Heart left ventricle (tissue), 16 donors: ENCODE measurements around the gene TMIE. TPM values are rescaled to one million over a fixed set of nuclear protein-coding genes. Genes with fewer than 3 reads are reported as not detected.
A peak's percentile ranks its signal among the peaks of the same experiment; 100 is the strongest.

ENCODE experiments used
- ATAC-seq, 4 donors: fragments of 200-7000 bp; cut with Tn5 transposase; one replicate each; pipeline ENCODE4 v1.9.1; 2020 to 2022; ENCODE audit warnings: moderate library complexity in 4 of 4, mild to moderate bottlenecking in 3 of 4, moderate number of reproducible peaks in 1 of 4
- DNase-seq, 5 donors: peaks; one replicate each; pipeline ENCODE4 v3.0.0-alpha.2; 2020
- H3K27ac ChIP-seq, 12 donors: fragments of 200-600 bp; sonication (generic) in 4 of 12; one replicate each; pipeline versions ENCODE4 v1.5.0 to v1.8.0; 2016 to 2022; ENCODE audit warnings: mild to moderate bottlenecking in 2 of 12
- H3K27me3 ChIP-seq, 9 donors: fragments of 200-600 bp; sonication (generic) in 2 of 9; one replicate each; pipeline versions ENCODE4 v1.5.1 to v1.8.0; 2016 to 2022; ENCODE audit warnings: mild to moderate bottlenecking in 3 of 9
- H3K36me3 ChIP-seq, 9 donors: fragments of 200-600 bp; sonication (generic) in 2 of 9; one replicate each; pipeline versions ENCODE4 v1.5.0 to v1.8.0; 2018 to 2022; ENCODE audit warnings: mild to moderate bottlenecking in 2 of 9
- H3K4me1 ChIP-seq, 12 donors: fragments of 200-600 bp; sonication (generic) in 4 of 12; one replicate each; pipeline versions ENCODE4 v1.5.0 to v1.8.0; 2016 to 2022; ENCODE audit warnings: mild to moderate bottlenecking in 3 of 12
- H3K4me3 ChIP-seq, 12 donors: fragments of 200-600 bp; sonication (generic) in 4 of 12; one replicate each; pipeline versions ENCODE4 v1.5.0 to v1.8.0; 2017 to 2022; ENCODE audit warnings: mild to moderate bottlenecking in 9 of 12, moderate library complexity in 4 of 12
- H3K9me3 ChIP-seq, 12 donors: fragments of 200-600 bp; sonication (generic) in 4 of 12; one replicate each; pipeline versions ENCODE4 v1.5.0 to v1.8.0; 2016 to 2022; ENCODE audit warnings: mild to moderate bottlenecking in 1 of 12
- POLR2A ChIP-seq, 2 donors: fragments of 450-650 bp; IDR thresholded peaks; one replicate each; pipeline ENCODE4 v1.6.1; 2017; ENCODE audit warnings: antibody characterized with exemption in 2 of 2, mild to moderate bottlenecking in 2 of 2, moderate library complexity in 2 of 2
- WGBS, 4 donors: extraction: QIAGEN DNeasy Blood & Tissue Kit in 2 of 4; methylation state at CpG; one replicate each; pipeline versions ENCODE4 v1.1.5 to v1.1.7; 2013 to 2018; 5-methylcytosine and 5-hydroxymethylcytosine counted together
- intact Hi-C, 10 donors: fragments of 100-400 bp; cut with DNase I; formaldehyde crosslinking; loops; one replicate each; pipeline versions ENCODE4 v1.11.1 to v1.14.2; 2022
- polyA plus RNA-seq, 2 donors: library from polyadenylated mRNA; stranded (reverse); fragments of 200-250 nt; gene quantifications; one replicate each; pipeline ENCODE4 v1.2.3, GENCODE V29; 2013
- total RNA-seq, 9 donors: library from RNA; depleted of rRNA in 2 of 9; stranded (reverse); fragments of >200 nt in 2 of 9; fragmentation: NEBNext Ultra II Directional in 3 of 9; extraction: Animal tissue kit (Norgen Biotek cat#: 25700) in 3 of 9; gene quantifications; one replicate each; pipeline versions ENCODE4 v1.1.0 to v1.2.4, GENCODE V29; 2016 to 2023
- TF ChIP-seq, protein P1 (sequence below), 12 donors: fragments of 200-600 bp; sonication (generic) in 4 of 12; IDR thresholded peaks; one replicate each; pipeline versions ENCODE4 v1.5.0 to v1.8.0; 2018 to 2022; ENCODE audit warnings: antibody characterized with exemption in 12 of 12, mild to moderate bottlenecking in 5 of 12
- donor health status: ischemic (EF 13 %, LVEDD 7.1; RV severe dilation, severe dysfunction).
- donor health status: healthy with polysubstance abuse.
- donor health status: DM: no; HTN: yes; CAD: no.
- donor health status: DM: no; HTN: no; CAD: no.
- donor health status: ischemic (EF 25% LVEDD 6.9; RV normal size, moderate dysfunction).
- donor health status: ischemic (EF 25% LVEDD 5.7; RV mildly dilated, moderate dysfunction).
- donor health status: healthy.
- donor health status: DM: yes; HTN: yes; CAD: no.
- donor health status: ischemic (EF 35%, LVEDD 5.7; RV mildly dilated, moderate dysfunction).
- donor health status: nonischemic (EF 11% LVEDD 7.7; RV severe dilation, severe dysfunction).
- donor health status: DM: yes; HTN: yes; CAD: no.
- donor health status: PGD.
- donor health status: ischemic (EF 29% LVEDD 5.4; RV normal size, mild dysfunction).
- donor health status: nonischemic (EF 23%, LVEDD 6.1; RV moderate dilation, normal function).

Gene TMIE
- total and polyA plus RNA-seq, 11 donors = 0.46 to 0.95 (median 0.61) TPM; not detected in 1

DNA sequence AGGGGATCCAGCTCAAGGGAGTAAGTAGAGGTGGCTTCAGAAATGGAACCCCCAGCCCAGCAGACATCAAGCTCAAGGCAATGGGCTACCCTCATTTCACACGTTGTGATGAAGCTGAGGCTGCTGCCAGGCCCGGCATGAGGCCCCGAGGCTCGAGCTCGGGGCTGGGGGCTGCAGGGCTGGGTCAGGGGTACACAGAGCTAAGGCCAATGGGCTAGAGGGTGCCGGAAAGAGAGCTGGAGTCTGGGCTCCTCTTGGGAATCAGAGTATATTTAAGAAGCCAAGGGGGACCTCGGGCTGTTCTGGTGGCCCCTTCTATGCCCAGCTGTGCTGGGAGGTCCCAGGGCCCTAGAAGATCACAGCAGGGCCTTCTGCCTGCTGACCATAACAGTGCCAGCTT, 9.0 kb downstream of the TMIE start:
- intact Hi-C loops = loop anchor here in 1 of 10 donors (10.0 kb wide), 1 partner anchor 125 kb away; no protein-coding TSS in a partner anchor
- no peaks in the 10 kb centered on the region for H3K27me3 ChIP-seq
- no peak overlapping the region for H3K4me3 ChIP-seq
- no peaks in the 10 kb centered on the region for H3K9me3 ChIP-seq
- 87 to 100% (median 91%) methylated on average over 5 to 7 of the region's 7 CpGs for WGBS, 4 donors
- DNase-seq (peak in 2 of 5 donors; percentile 12 to 39), ATAC-seq (no peak)
- no peak overlapping the region for H3K27ac ChIP-seq
- H3K4me1 ChIP-seq = peaks cover 0 to 11% (median 0%) of the 10 kb centered on the region in 12 donors
- TF ChIP-seq, protein P1, sequence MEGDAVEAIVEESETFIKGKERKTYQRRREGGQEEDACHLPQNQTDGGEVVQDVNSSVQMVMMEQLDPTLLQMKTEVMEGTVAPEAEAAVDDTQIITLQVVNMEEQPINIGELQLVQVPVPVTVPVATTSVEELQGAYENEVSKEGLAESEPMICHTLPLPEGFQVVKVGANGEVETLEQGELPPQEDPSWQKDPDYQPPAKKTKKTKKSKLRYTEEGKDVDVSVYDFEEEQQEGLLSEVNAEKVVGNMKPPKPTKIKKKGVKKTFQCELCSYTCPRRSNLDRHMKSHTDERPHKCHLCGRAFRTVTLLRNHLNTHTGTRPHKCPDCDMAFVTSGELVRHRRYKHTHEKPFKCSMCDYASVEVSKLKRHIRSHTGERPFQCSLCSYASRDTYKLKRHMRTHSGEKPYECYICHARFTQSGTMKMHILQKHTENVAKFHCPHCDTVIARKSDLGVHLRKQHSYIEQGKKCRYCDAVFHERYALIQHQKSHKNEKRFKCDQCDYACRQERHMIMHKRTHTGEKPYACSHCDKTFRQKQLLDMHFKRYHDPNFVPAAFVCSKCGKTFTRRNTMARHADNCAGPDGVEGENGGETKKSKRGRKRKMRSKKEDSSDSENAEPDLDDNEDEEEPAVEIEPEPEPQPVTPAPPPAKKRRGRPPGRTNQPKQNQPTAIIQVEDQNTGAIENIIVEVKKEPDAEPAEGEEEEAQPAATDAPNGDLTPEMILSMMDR (IDR thresholded peaks at IDR 0.05) = no peak
- no peak for TF ChIP-seq POLR2A (IDR thresholded peaks at IDR 0.05)
- no peaks in the 10 kb centered on the region for H3K36me3 ChIP-seq

GRCh38 chr3:46710671-46711295, 9.6 kb downstream of the TMIE start:
- Histone ChIP-seq H3K4me3 (no peak overlapping the region), H3K9me3 (no peaks in the 10 kb centered on the region), H3K27me3 (no peaks in the 10 kb centered on the region), H3K27ac (no peak overlapping the region), H3K4me1 (peaks cover 0 to 9% (median 0%) of the 10 kb centered on the region in 12 donors), H3K36me3 (no peaks in the 10 kb centered on the region)
- no peak for ATAC-seq
- DNase-seq = peak in 2 of 5 donors; percentile 11 to 46
- intact Hi-C loops = loop anchor here in 1 of 10 donors (10.0 kb wide), 1 partner anchor 124 kb away; no protein-coding TSS in a partner anchor
- no peak for TF ChIP-seq POLR2A (IDR thresholded peaks at IDR 0.05)
- TF ChIP-seq, protein P1 (IDR thresholded peaks at IDR 0.05) = no peak
- 93 to 95% (median 94%) methylated on average over 6 of the region's 6 CpGs for WGBS, 4 donors

DNA sequence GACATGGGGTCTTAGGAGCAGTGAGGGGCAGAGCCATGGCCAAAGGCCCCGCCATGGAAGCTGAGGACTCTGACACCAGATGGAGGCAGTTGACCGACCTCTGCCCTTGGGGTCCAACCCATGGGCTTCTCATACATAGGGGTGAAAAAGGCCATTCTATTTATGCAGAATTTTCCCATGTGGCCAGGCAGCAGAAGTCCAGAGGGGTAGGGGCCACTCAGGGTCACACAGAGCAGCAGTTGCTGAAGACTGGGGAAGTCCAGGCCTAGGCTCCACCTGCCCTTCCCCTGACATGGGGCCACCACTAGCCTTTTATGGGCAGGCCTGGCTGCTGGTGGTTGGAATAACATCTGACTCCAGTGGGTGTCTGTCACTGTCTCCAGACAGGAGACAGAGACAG, 10.1 kb downstream of the TMIE start:
- TF ChIP-seq, protein P1 (IDR thresholded peaks at IDR 0.05) = no peak
- TF ChIP-seq POLR2A (IDR thresholded peaks at IDR 0.05) = no peak
- H3K36me3 ChIP-seq = no peaks in the 10 kb centered on the region
- H3K27ac ChIP-seq = no peak overlapping the region
- H3K4me3 ChIP-seq = no peak overlapping the region
- DNase-seq (peak in 2 of 5 donors; percentile 13 to 54), ATAC-seq (peak in 2 of 4 donors; percentile 15 to 56)
- no peaks in the 10 kb centered on the region for H3K9me3 ChIP-seq
- H3K4me1 ChIP-seq = peaks cover 0 to 9% (median 0%) of the 10 kb centered on the region in 12 donors
- intact Hi-C loops = loop anchor here in 1 of 10 donors (10.0 kb wide), 1 partner anchor 123 kb away; no protein-coding TSS in a partner anchor
- WGBS, 4 donors = 90 to 95% (median 93%) methylated on average over 2 of the region's 2 CpGs
- no peaks in the 10 kb centered on the region for H3K27me3 ChIP-seq

- DNase-seq (peak in 1 of 5 donors; percentile 13), ATAC-seq (no peak)
- TF ChIP-seq, protein P1 (IDR thresholded peaks at IDR 0.05) = no peak
- TF ChIP-seq POLR2A (IDR thresholded peaks at IDR 0.05) = no peak
- Histone ChIP-seq H3K27ac (no peak overlapping the region), H3K9me3 (no peaks in the 10 kb centered on the region), H3K4me1 (peaks cover 0 to 9% (median 0%) of the 10 kb centered on the region in 12 donors), H3K27me3 (no peaks in the 10 kb centered on the region), H3K4me3 (no peak overlapping the region), H3K36me3 (no peaks in the 10 kb centered on the region)
- 88 to 94% (median 91%) methylated on average over 7 of the region's 7 CpGs for WGBS, 4 donors
- intact Hi-C loops = loop anchor here in 1 of 10 donors (10.0 kb wide), 1 partner anchor 123 kb away; no protein-coding TSS in a partner anchor
These were observed 10.6 kb downstream of the TMIE start for GRCh38 chr3:46711760-46712159.
